ENCODE results near the gene KCNK4.

GRCh38 chr11:64253481-64253880, 37.6 kb upstream of the KCNK4 start:
- TF ChIP-seq, protein P1, sequence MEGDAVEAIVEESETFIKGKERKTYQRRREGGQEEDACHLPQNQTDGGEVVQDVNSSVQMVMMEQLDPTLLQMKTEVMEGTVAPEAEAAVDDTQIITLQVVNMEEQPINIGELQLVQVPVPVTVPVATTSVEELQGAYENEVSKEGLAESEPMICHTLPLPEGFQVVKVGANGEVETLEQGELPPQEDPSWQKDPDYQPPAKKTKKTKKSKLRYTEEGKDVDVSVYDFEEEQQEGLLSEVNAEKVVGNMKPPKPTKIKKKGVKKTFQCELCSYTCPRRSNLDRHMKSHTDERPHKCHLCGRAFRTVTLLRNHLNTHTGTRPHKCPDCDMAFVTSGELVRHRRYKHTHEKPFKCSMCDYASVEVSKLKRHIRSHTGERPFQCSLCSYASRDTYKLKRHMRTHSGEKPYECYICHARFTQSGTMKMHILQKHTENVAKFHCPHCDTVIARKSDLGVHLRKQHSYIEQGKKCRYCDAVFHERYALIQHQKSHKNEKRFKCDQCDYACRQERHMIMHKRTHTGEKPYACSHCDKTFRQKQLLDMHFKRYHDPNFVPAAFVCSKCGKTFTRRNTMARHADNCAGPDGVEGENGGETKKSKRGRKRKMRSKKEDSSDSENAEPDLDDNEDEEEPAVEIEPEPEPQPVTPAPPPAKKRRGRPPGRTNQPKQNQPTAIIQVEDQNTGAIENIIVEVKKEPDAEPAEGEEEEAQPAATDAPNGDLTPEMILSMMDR (conservative IDR thresholded peaks at IDR 0.05; ENCODE audit: low read depth, low read length): no peak
- no peak for TF ChIP-seq EZH2 (IDR thresholded peaks at IDR 0.05; ENCODE audit: borderline replicate concordance, low read depth, low read length, poor library complexity, severe bottlenecking)

Data from A673 (cell line).